Parathyroid adenoma (tissue), 2 donors: ENCODE results near the gene CFAP299.

Experiments
- H2AFZ ChIP-seq: fragments of 300-600 bp; sonication (generic); one replicate; pipeline ENCODE4 v1.7.0; 2017; ENCODE audit warnings: antibody characterized with exemption, mild to moderate bottlenecking
- H3K27ac ChIP-seq: fragments of 300-600 bp; sonication (generic); one replicate; pipeline ENCODE4 v1.7.0; 2017
- H3K27me3 ChIP-seq: fragments of 300-600 bp; sonication (generic); one replicate; pipeline ENCODE4 v1.7.0; 2017; ENCODE audit warnings: low read length; ENCODE audit not compliant: control insufficient read depth, insufficient read depth
- H3K36me3 ChIP-seq: fragments of 300-600 bp; sonication (generic); one replicate; pipeline ENCODE4 v1.7.0; 2017; ENCODE audit warnings: low read length; ENCODE audit not compliant: control insufficient read depth, insufficient read depth
- H3K4me1 ChIP-seq: fragments of 300-600 bp; sonication (generic); one replicate; pipeline ENCODE4 v1.7.0; 2017; ENCODE audit warnings: control low read depth
- H3K4me2 ChIP-seq: fragments of 300-600 bp; sonication (generic); one replicate; pipeline ENCODE4 v1.7.0; 2017; ENCODE audit warnings: low read length
- H3K4me3 ChIP-seq: fragments of 300-600 bp; sonication (generic); one replicate; pipeline ENCODE4 v1.7.0; 2017; ENCODE audit warnings: low read depth, low read length
- H3K79me2 ChIP-seq: fragments of 300-600 bp; sonication (generic); one replicate; pipeline ENCODE4 v1.7.0; 2017; ENCODE audit warnings: control low read depth
- H3K9ac ChIP-seq: fragments of 300-600 bp; sonication (generic); one replicate; pipeline ENCODE4 v1.7.0; 2017; ENCODE audit warnings: mild to moderate bottlenecking
- H3K9me3 ChIP-seq: fragments of 300-600 bp; sonication (generic); one replicate; pipeline ENCODE4 v1.7.0; 2017; ENCODE audit warnings: low read length; ENCODE audit not compliant: control insufficient read depth
- TF ChIP-seq, protein P1 (sequence below): fragments of 300-600 bp; sonication (generic); IDR thresholded peaks from one replicate; pipeline ENCODE4 v1.7.0; 2017; ENCODE audit warnings: antibody characterized with exemption, mild to moderate bottlenecking
- donor health status: primary hyperparathyroidism.

CFAP299 gene

DNA sequence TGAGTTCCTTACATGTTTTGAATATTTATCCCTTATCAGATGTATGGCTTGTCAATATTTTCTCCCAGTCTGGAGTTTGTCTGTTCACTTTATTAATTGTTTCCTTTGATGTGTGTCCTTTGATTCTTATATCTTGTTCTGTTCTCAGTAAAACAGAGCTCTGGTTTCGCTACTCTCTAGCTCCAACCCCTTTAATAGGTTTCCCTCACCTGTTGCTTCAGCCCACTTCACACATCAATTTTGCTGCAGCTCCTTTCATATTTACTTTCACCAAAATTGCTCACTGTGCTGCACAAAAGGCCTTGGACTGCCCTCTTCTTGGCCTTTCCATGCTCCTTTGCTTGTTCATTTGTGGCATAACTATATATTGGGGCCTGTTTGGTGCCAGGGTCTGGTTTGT lies 85.1 kb downstream of the CFAP299 start:
- TF ChIP-seq, protein P1, sequence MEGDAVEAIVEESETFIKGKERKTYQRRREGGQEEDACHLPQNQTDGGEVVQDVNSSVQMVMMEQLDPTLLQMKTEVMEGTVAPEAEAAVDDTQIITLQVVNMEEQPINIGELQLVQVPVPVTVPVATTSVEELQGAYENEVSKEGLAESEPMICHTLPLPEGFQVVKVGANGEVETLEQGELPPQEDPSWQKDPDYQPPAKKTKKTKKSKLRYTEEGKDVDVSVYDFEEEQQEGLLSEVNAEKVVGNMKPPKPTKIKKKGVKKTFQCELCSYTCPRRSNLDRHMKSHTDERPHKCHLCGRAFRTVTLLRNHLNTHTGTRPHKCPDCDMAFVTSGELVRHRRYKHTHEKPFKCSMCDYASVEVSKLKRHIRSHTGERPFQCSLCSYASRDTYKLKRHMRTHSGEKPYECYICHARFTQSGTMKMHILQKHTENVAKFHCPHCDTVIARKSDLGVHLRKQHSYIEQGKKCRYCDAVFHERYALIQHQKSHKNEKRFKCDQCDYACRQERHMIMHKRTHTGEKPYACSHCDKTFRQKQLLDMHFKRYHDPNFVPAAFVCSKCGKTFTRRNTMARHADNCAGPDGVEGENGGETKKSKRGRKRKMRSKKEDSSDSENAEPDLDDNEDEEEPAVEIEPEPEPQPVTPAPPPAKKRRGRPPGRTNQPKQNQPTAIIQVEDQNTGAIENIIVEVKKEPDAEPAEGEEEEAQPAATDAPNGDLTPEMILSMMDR, result no peak
- H3K4me1 ChIP-seq, result no peaks in the 10 kb centered on the region
- H3K27me3 ChIP-seq, result no peaks in the 10 kb centered on the region
- H3K4me2 ChIP-seq, result no peak overlapping the region
- H3K79me2 ChIP-seq, result no peaks in the 10 kb centered on the region
- no peaks in the 10 kb centered on the region for H3K36me3 ChIP-seq
- H2AFZ ChIP-seq, result no peak overlapping the region
- H3K27ac ChIP-seq, result no peak overlapping the region
- H3K9me3 ChIP-seq, result no peaks in the 10 kb centered on the region
- H3K9ac ChIP-seq, result no peak overlapping the region
- H3K4me3 ChIP-seq, result no peak overlapping the region

DNA sequence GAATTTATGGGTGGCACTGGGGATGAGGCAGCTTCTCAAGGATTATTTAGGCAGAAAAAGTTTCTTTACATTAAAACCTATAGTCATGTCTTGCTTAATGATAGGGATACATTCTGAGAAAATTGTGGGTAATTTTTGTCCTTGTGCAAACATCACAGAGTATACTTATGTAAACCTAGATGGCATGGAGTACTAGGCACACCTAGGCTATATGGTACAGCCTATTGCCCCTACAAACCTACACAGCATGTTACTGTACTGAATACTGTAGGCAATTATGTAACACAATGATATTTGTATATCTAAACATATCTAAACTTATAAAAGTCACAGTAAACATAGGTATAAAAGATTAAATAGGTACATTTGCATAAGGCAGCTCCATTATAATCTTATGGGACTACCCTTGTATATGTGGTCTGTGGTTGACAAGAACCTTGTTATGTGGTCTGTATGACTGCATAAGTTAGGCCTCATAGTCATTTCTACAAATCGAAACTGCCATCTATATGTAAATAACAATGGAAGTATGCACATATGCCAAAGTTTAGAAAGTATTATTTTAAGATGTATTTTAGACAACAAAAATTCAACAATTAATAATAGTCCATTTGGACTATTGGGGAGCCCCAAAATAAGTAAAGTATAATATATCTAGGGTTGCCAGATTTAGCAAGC lies 87.3 kb downstream of the CFAP299 start:
- Histone ChIP-seq H3K27me3 (no peaks in the 10 kb centered on the region), H3K27ac (no peak overlapping the region), H3K9ac (no peak overlapping the region), H3K36me3 (no peaks in the 10 kb centered on the region), H3K79me2 (no peaks in the 10 kb centered on the region), H3K9me3 (no peaks in the 10 kb centered on the region), H3K4me2 (no peak overlapping the region), H3K4me3 (no peak overlapping the region), H3K4me1 (no peaks in the 10 kb centered on the region), H2AFZ (no peak overlapping the region)
- TF ChIP-seq, protein P1, result no peak

DNA sequence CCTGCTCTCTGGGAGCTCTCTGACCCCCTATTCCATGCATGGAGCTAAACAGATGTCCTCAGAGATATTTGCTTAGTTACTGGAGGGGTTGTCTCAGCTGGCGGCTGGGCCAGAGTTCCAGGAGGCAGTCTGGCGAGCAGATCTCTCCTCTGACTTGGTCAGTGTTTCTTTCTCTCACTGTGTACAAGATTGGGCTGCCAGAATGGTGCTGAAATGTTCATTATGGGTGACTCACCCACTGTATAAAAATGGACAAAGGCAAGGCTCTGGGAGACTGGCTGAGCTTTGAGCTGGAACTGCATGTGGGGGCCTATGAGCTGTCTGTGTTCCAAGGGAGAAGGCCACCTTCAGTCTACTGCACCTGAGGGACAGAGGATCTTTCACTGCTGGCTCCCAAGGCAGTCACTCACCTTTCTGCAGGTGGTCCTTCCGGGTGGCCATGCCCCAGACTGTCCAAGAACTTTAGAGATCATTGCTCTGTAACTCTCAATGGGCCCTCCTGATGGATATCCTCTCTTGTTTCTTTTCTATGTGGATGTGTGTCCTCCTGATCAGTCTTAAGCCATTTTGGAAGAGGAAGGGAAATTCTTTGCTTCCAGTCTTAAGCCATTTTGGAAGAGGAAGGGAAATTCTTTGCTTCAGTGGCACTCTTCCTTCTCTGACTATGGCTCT lies 88.2 kb downstream of the CFAP299 start:
- no peak overlapping the region for H3K4me3 ChIP-seq
- no peaks in the 10 kb centered on the region for H3K36me3 ChIP-seq
- no peak overlapping the region for H3K27ac ChIP-seq
- no peaks in the 10 kb centered on the region for H3K9me3 ChIP-seq
- H3K79me2 ChIP-seq, result no peaks in the 10 kb centered on the region
- no peak overlapping the region for H2AFZ ChIP-seq
- no peaks in the 10 kb centered on the region for H3K27me3 ChIP-seq
- no peaks in the 10 kb centered on the region for H3K4me1 ChIP-seq
- H3K4me2 ChIP-seq, result no peak overlapping the region
- TF ChIP-seq, protein P1, result no peak
- H3K9ac ChIP-seq, result no peak overlapping the region

DNA sequence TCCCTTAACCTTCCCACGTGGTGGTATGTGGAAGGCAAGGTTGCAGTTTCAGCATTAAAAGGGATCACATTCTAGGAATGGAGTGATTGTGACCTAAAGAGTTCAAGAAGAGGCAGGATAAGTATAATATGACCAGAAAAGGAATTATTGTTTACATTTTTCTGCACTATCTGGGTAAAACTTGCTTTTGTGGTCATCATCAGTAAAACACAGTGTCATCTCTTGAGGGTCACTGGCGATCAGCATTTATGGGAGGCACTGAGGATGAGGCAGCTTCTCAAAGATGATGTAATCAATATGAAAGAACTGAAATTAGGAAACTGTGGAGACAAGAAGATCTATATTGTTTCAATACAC lies 88.7 kb downstream of the CFAP299 start:
- Histone ChIP-seq H3K9ac (no peak overlapping the region), H3K79me2 (no peaks in the 10 kb centered on the region), H3K4me2 (no peak overlapping the region), H2AFZ (no peak overlapping the region), H3K36me3 (no peaks in the 10 kb centered on the region), H3K9me3 (no peaks in the 10 kb centered on the region), H3K4me1 (no peaks in the 10 kb centered on the region), H3K27ac (no peak overlapping the region), H3K4me3 (no peak overlapping the region), H3K27me3 (no peaks in the 10 kb centered on the region)
- TF ChIP-seq, protein P1, result no peak
